HepG2 (cell line): ENCODE measurements around the gene ARHGAP30. TPM values are rescaled to one million over a fixed set of nuclear protein-coding genes. Genes with fewer than 3 reads are reported as not detected.

Experiments used
- ATF1 ChIP-seq: IDR thresholded peaks from 2 replicates; pipeline ENCODE4 v1.6.1; 2016; ENCODE audit warnings: mild to moderate bottlenecking, control low read depth
- NR2F2 ChIP-seq: IDR thresholded peaks from 2 replicates; pipeline ENCODE4 v1.6.1; 2012; ENCODE audit warnings: low read depth, inconsistent platforms, borderline replicate concordance
- ZC3H4 ChIP-seq: sonication (generic); formaldehyde crosslinking; IDR thresholded peaks from 2 replicates; pipeline ENCODE4 v1.4.0; 2020; ENCODE audit warnings: missing genetic modification reagents, borderline replicate concordance
- ZFP36L2 ChIP-seq: sonication (generic); formaldehyde crosslinking; IDR thresholded peaks from 2 replicates; pipeline ENCODE4 v1.4.0; 2020; ENCODE audit warnings: missing genetic modification reagents
- ZNF224 ChIP-seq: sonication (generic); formaldehyde crosslinking; IDR thresholded peaks from 2 replicates; pipeline ENCODE4 v1.5.0; 2020; ENCODE audit warnings: mild to moderate bottlenecking, missing genetic modification reagents
- ZNF317 ChIP-seq: sonication (generic); formaldehyde crosslinking; IDR thresholded peaks from 2 replicates; pipeline ENCODE4 v1.5.0; 2020; ENCODE audit warnings: mild to moderate bottlenecking, missing genetic modification reagents
- ZNF569 ChIP-seq: sonication (generic); formaldehyde crosslinking; IDR thresholded peaks from 2 replicates; pipeline ENCODE4 v1.5.0; 2020; ENCODE audit warnings: mild to moderate bottlenecking, missing genetic modification reagents, moderate library complexity, borderline replicate concordance
- ZNF747 ChIP-seq: sonication (generic); formaldehyde crosslinking; IDR thresholded peaks from 2 replicates; pipeline ENCODE4 v1.8.1; 2023; ENCODE audit warnings: missing genetic modification reagents, mild to moderate bottlenecking, borderline replicate concordance
- ZNF749 ChIP-seq: sonication (generic); formaldehyde crosslinking; IDR thresholded peaks from 2 replicates; pipeline ENCODE4 v1.8.0; 2022; ENCODE audit warnings: mild to moderate bottlenecking, missing genetic modification reagents, moderate library complexity, borderline replicate concordance
- polyA plus RNA-seq, 8 experiments: library from polyadenylated mRNA; depleted of rRNA in 3 of 8; stranded (reverse) in 7 of 8; unstranded in 1 of 8; fragments of >200 nt; fragmentation: Illumina TruSeq in 4 of 8; extraction: Trizol in 4 of 8; gene quantifications; 2 replicates each; pipeline versions ENCODE4 v1.2.1 to v1.2.3, GENCODE V29; 2011 to 2016; ENCODE audit warnings: low read depth in 4 of 8, missing spikeins in 1 of 8, mixed read lengths in 1 of 8; ENCODE audit not compliant: insufficient read depth in 1 of 8
- total RNA-seq, 5 experiments: library from RNA; depleted of rRNA; stranded (reverse); fragments of >200 nt; fragmentation: Illumina TruSeq; extraction: Trizol; gene quantifications; 2 replicates each; pipeline ENCODE4 v1.2.3, GENCODE V29; 2016; ENCODE audit warnings: low read depth in 1 of 5
- TF ChIP-seq, protein P1 (sequence below): sonication (generic); formaldehyde crosslinking; IDR thresholded peaks from 2 replicates; pipeline ENCODE4 v1.8.0; 2022; ENCODE audit warnings: mild to moderate bottlenecking, missing genetic modification reagents, borderline replicate concordance
- TF ChIP-seq, protein P2 (sequence below): IDR thresholded peaks from 2 replicates; pipeline ENCODE4 v1.6.1; 2018; ENCODE audit warnings: missing genetic modification reagents
- TF ChIP-seq, protein P3 (sequence below): sonication (generic); formaldehyde crosslinking; IDR thresholded peaks from 2 replicates; pipeline ENCODE4 v1.4.0; 2020; ENCODE audit warnings: missing genetic modification reagents
- TF ChIP-seq, protein P4 (sequence below): IDR thresholded peaks from 2 replicates; pipeline ENCODE4 v1.6.1; 2016
- TF ChIP-seq, protein P5 (sequence below): sonication (generic); formaldehyde crosslinking; IDR thresholded peaks from 2 replicates; pipeline ENCODE4 v1.4.0; 2020; ENCODE audit warnings: low read depth, missing genetic modification reagents
- TF ChIP-seq, protein P6 (sequence below): IDR thresholded peaks from 2 replicates; pipeline ENCODE4 v1.6.1; 2016; ENCODE audit warnings: low read depth

The ARHGAP30 gene
- total and polyA plus RNA-seq, 2 of the 13 experiments (the other 11 are each of a cell fraction or from before 2014, with no cell fraction given): 0.13 to 0.20 TPM

DNA sequence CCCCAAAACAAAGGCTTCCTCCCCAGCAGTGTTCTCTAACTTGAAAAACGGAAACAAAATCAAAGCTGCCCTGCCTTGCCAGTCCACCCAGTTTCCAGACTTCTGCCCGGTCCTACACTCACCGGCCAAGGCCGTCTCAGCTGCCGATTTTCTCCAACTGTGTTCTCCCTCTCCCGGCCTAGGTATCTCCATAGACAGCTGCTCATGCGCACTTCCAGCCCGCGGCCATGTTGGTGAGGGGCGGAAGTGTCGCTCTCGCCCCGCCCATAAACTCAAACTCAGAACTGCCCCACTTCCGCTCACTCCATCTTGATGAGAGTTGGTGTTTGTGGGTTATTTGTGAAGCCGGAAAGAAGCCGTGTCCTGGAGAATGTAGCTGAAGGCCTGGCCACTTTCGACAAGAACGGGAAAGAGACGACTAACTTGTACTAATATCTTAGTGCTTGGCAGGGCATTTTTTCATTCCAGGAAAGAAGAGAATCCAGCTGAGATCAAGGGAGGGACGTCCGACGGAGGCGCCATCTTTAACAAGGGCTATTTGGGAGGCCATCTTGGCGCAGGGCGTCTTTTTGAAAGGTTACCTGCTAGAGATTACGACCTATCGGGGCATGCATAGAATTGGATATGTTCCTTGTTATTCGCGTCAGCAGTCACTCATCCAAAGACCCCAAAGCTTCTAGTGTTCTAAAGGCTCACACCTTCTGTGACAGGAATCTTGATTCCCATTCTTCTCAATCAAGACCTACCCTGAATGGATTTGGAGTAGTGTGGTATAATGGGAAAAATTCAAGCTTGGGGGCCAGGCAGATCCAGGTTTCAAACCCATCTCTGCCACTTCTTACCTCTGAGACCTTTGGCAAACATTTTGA lies 23.7 kb downstream of the ARHGAP30 start, which contains the start of gene USF1 (continued):
- TF ChIP-seq, protein P1, sequence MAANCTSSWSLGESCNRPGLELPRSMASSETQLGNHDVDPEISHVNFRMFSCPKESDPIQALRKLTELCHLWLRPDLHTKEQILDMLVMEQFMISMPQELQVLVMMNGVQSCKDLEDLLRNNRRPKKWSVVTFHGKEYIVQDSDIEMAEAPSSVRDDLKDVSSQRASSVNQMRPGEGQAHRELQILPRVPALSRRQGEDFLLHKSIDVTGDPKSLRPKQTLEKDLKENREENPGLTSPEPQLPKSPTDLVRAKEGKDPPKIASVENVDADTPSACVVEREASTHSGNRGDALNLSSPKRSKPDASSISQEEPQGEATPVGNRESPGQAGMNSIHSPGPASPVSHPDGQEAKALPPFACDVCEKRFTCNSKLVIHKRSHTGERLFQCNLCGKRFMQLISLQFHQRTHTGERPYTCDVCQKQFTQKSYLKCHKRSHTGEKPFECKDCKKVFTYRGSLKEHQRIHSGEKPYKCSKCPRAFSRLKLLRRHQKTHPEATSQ (CRISPR knock-in tag): 0 out of 2 replicates have a peak, but pooled peaks have one; percentile 17
- TF ChIP-seq, protein P2, sequence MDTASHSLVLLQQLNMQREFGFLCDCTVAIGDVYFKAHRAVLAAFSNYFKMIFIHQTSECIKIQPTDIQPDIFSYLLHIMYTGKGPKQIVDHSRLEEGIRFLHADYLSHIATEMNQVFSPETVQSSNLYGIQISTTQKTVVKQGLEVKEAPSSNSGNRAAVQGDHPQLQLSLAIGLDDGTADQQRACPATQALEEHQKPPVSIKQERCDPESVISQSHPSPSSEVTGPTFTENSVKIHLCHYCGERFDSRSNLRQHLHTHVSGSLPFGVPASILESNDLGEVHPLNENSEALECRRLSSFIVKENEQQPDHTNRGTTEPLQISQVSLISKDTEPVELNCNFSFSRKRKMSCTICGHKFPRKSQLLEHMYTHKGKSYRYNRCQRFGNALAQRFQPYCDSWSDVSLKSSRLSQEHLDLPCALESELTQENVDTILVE (CRISPR knock-in tag): peak; percentile 71; the same call in 1 of the 2 replicates
- TF ChIP-seq ZNF224 (no peak), NR2F2 (0 out of 2 replicates have a peak, but pooled peaks have one; percentile 6), ZNF569 (CRISPR knock-in tag) (no peak), ZNF749 (0 out of 2 replicates have a peak, but pooled peaks have one; percentile 26), ZNF317 (CRISPR knock-in tag) (peak; percentile 77; the same call in 1 of the 2 replicates), ATF1 (peak; percentile 76), ZFP36L2 (CRISPR knock-in tag) (no peak), ZC3H4 (no peak), ZNF747 (CRISPR knock-in tag) (peak; percentile 84; the same call in 1 of the 2 replicates)
- TF ChIP-seq, protein P3, sequence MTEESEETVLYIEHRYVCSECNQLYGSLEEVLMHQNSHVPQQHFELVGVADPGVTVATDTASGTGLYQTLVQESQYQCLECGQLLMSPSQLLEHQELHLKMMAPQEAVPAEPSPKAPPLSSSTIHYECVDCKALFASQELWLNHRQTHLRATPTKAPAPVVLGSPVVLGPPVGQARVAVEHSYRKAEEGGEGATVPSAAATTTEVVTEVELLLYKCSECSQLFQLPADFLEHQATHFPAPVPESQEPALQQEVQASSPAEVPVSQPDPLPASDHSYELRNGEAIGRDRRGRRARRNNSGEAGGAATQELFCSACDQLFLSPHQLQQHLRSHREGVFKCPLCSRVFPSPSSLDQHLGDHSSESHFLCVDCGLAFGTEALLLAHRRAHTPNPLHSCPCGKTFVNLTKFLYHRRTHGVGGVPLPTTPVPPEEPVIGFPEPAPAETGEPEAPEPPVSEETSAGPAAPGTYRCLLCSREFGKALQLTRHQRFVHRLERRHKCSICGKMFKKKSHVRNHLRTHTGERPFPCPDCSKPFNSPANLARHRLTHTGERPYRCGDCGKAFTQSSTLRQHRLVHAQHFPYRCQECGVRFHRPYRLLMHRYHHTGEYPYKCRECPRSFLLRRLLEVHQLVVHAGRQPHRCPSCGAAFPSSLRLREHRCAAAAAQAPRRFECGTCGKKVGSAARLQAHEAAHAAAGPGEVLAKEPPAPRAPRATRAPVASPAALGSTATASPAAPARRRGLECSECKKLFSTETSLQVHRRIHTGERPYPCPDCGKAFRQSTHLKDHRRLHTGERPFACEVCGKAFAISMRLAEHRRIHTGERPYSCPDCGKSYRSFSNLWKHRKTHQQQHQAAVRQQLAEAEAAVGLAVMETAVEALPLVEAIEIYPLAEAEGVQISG (CRISPR knock-in tag): peak; percentile 87
- TF ChIP-seq, protein P4, sequence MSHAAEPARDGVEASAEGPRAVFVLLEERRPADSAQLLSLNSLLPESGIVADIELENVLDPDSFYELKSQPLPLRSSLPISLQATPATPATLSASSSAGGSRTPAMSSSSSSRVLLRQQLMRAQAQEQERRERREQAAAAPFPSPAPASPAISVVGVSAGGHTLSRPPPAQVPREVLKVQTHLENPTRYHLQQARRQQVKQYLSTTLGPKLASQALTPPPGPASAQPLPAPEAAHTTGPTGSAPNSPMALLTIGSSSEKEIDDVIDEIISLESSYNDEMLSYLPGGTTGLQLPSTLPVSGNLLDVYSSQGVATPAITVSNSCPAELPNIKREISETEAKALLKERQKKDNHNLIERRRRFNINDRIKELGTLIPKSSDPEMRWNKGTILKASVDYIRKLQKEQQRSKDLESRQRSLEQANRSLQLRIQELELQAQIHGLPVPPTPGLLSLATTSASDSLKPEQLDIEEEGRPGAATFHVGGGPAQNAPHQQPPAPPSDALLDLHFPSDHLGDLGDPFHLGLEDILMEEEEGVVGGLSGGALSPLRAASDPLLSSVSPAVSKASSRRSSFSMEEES (CRISPR knock-in tag): no peak
- TF ChIP-seq, protein P5, sequence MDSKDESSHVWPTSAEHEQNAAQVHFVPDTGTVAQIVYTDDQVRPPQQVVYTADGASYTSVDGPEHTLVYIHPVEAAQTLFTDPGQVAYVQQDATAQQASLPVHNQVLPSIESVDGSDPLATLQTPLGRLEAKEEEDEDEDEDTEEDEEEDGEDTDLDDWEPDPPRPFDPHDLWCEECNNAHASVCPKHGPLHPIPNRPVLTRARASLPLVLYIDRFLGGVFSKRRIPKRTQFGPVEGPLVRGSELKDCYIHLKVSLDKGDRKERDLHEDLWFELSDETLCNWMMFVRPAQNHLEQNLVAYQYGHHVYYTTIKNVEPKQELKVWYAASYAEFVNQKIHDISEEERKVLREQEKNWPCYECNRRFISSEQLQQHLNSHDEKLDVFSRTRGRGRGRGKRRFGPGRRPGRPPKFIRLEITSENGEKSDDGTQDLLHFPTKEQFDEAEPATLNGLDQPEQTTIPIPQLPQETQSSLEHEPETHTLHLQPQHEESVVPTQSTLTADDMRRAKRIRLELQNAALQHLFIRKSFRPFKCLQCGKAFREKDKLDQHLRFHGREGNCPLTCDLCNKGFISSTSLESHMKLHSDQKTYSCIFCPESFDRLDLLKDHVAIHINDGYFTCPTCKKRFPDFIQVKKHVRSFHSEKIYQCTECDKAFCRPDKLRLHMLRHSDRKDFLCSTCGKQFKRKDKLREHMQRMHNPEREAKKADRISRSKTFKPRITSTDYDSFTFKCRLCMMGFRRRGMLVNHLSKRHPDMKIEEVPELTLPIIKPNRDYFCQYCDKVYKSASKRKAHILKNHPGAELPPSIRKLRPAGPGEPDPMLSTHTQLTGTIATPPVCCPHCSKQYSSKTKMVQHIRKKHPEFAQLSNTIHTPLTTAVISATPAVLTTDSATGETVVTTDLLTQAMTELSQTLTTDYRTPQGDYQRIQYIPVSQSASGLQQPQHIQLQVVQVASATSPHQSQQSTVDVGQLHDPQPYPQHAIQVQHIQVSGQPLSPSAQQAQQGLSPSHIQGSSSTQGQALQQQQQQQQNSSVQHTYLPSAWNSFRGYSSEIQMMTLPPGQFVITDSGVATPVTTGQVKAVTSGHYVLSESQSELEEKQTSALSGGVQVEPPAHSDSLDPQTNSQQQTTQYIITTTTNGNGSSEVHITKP: no peak
- TF ChIP-seq, protein P6, sequence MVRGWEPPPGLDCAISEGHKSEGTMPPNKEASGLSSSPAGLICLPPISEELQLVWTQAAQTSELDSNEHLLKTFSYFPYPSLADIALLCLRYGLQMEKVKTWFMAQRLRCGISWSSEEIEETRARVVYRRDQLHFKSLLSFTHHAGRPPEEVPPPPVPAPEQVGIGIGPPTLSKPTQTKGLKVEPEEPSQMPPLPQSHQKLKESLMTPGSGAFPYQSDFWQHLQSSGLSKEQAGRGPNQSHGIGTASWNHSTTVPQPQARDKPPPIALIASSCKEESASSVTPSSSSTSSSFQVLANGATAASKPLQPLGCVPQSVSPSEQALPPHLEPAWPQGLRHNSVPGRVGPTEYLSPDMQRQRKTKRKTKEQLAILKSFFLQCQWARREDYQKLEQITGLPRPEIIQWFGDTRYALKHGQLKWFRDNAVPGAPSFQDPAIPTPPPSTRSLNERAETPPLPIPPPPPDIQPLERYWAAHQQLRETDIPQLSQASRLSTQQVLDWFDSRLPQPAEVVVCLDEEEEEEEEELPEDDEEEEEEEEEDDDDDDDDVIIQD (CRISPR knock-in tag): peak; percentile 22; the same call in 1 of the 2 replicates
